Measurements from ENCODE around the gene PTPRA.
"Not testable (repeated sequence)": the region's sequence is repeated elsewhere in the genome, so short reads cannot be mapped to it uniquely, and the experiment has no call there.

PTPRA gene

GRCh38 chr20:3022559-3023490 is 149.5 kb downstream of the PTPRA start:
- Histone ChIP-seq H3K27ac (ENCODE audit: low read depth, low read length) (peak overlapping the region; percentile 60), H3K36me3 (ENCODE audit: control insufficient read depth, insufficient read depth, low read length) (peaks cover 71% of the 10 kb centered on the region)
- not testable (repeated sequence) for H3K27me3 ChIP-seq (ENCODE audit: control insufficient read depth, insufficient read depth, low read length); H3K4me3 ChIP-seq (ENCODE audit: low read depth, low read length); H3K9me3 ChIP-seq (ENCODE audit: control insufficient read depth, insufficient read depth, low read length); H3K4me1 ChIP-seq (ENCODE audit: control insufficient read depth, insufficient read depth, low read length); H3K9ac ChIP-seq (ENCODE audit: low read depth, low read length)

GRCh38 chr20:3027987-3028386 is 154.7 kb downstream of the PTPRA start:
- Histone ChIP-seq H3K36me3 (ENCODE audit: control insufficient read depth, insufficient read depth, low read length) (peaks cover 82% of the 10 kb centered on the region), H3K4me3 (ENCODE audit: low read depth, low read length) (no peak overlapping the region), H3K27ac (ENCODE audit: low read depth, low read length) (no peak overlapping the region), H3K9me3 (ENCODE audit: control insufficient read depth, insufficient read depth, low read length) (no peaks in the 10 kb centered on the region), H3K27me3 (ENCODE audit: control insufficient read depth, insufficient read depth, low read length) (no peaks in the 10 kb centered on the region), H3K9ac (ENCODE audit: low read depth, low read length) (no peak overlapping the region), H3K4me1 (ENCODE audit: control insufficient read depth, insufficient read depth, low read length) (no peaks in the 10 kb centered on the region)

- H3K9me3 ChIP-seq (ENCODE audit: control insufficient read depth, insufficient read depth, low read length): no peaks in the 10 kb centered on the region
- H3K9ac ChIP-seq (ENCODE audit: low read depth, low read length): no peak overlapping the region
- H3K27ac ChIP-seq (ENCODE audit: low read depth, low read length): no peak overlapping the region
- H3K36me3 ChIP-seq (ENCODE audit: control insufficient read depth, insufficient read depth, low read length): peaks cover 79% of the 10 kb centered on the region
- H3K4me3 ChIP-seq (ENCODE audit: low read depth, low read length): no peak overlapping the region
- no peaks in the 10 kb centered on the region for H3K4me1 ChIP-seq (ENCODE audit: control insufficient read depth, insufficient read depth, low read length)
- no peaks in the 10 kb centered on the region for H3K27me3 ChIP-seq (ENCODE audit: control insufficient read depth, insufficient read depth, low read length)
Observed at GRCh38 chr20:3031524-3032147, 158.4 kb downstream of the PTPRA start.

GRCh38 chr20:3032624-3033023 is 159.3 kb downstream of the PTPRA start:
- Histone ChIP-seq H3K4me3 (ENCODE audit: low read depth, low read length) (no peak overlapping the region), H3K27ac (ENCODE audit: low read depth, low read length) (no peak overlapping the region), H3K27me3 (ENCODE audit: control insufficient read depth, insufficient read depth, low read length) (no peaks in the 10 kb centered on the region), H3K9me3 (ENCODE audit: control insufficient read depth, insufficient read depth, low read length) (no peaks in the 10 kb centered on the region), H3K36me3 (ENCODE audit: control insufficient read depth, insufficient read depth, low read length) (peaks cover 79% of the 10 kb centered on the region), H3K9ac (ENCODE audit: low read depth, low read length) (no peak overlapping the region), H3K4me1 (ENCODE audit: control insufficient read depth, insufficient read depth, low read length) (no peaks in the 10 kb centered on the region)

GRCh38 chr20:3037654-3038053 is 164.4 kb downstream of the PTPRA start:
- Histone ChIP-seq H3K27ac (ENCODE audit: low read depth, low read length) (no peak overlapping the region), H3K9me3 (ENCODE audit: control insufficient read depth, insufficient read depth, low read length) (no peaks in the 10 kb centered on the region), H3K36me3 (ENCODE audit: control insufficient read depth, insufficient read depth, low read length) (peaks cover 69% of the 10 kb centered on the region), H3K9ac (ENCODE audit: low read depth, low read length) (no peak overlapping the region), H3K27me3 (ENCODE audit: control insufficient read depth, insufficient read depth, low read length) (no peaks in the 10 kb centered on the region), H3K4me1 (ENCODE audit: control insufficient read depth, insufficient read depth, low read length) (peaks cover 13% of the 10 kb centered on the region), H3K4me3 (ENCODE audit: low read depth, low read length) (no peak overlapping the region)

- Histone ChIP-seq H3K4me3 (ENCODE audit: low read depth, low read length) (no peak overlapping the region), H3K9me3 (ENCODE audit: control insufficient read depth, insufficient read depth, low read length) (no peaks in the 10 kb centered on the region), H3K27ac (ENCODE audit: low read depth, low read length) (no peak overlapping the region), H3K9ac (ENCODE audit: low read depth, low read length) (no peak overlapping the region), H3K27me3 (ENCODE audit: control insufficient read depth, insufficient read depth, low read length) (no peaks in the 10 kb centered on the region), H3K4me1 (ENCODE audit: control insufficient read depth, insufficient read depth, low read length) (peaks cover 16% of the 10 kb centered on the region), H3K36me3 (ENCODE audit: control insufficient read depth, insufficient read depth, low read length) (peaks cover 65% of the 10 kb centered on the region)
Observed at GRCh38 chr20:3038454-3038853, 165.2 kb downstream of the PTPRA start.

- Histone ChIP-seq H3K36me3 (ENCODE audit: control insufficient read depth, insufficient read depth, low read length) (peaks cover 61% of the 10 kb centered on the region), H3K9ac (ENCODE audit: low read depth, low read length) (no peak overlapping the region), H3K27ac (ENCODE audit: low read depth, low read length) (no peak overlapping the region), H3K27me3 (ENCODE audit: control insufficient read depth, insufficient read depth, low read length) (no peaks in the 10 kb centered on the region), H3K4me1 (ENCODE audit: control insufficient read depth, insufficient read depth, low read length) (peaks cover 16% of the 10 kb centered on the region), H3K4me3 (ENCODE audit: low read depth, low read length) (no peak overlapping the region), H3K9me3 (ENCODE audit: control insufficient read depth, insufficient read depth, low read length) (no peaks in the 10 kb centered on the region)
Observed at GRCh38 chr20:3039426-3039825, 166.1 kb downstream of the PTPRA start.

GRCh38 chr20:3040086-3040485 is 166.8 kb downstream of the PTPRA start:
- no peak overlapping the region for H3K4me3 ChIP-seq (ENCODE audit: low read depth, low read length)
- H3K36me3 ChIP-seq (ENCODE audit: control insufficient read depth, insufficient read depth, low read length): peaks cover 55% of the 10 kb centered on the region
- H3K27me3 ChIP-seq (ENCODE audit: control insufficient read depth, insufficient read depth, low read length): no peaks in the 10 kb centered on the region
- no peak overlapping the region for H3K27ac ChIP-seq (ENCODE audit: low read depth, low read length)
- no peaks in the 10 kb centered on the region for H3K9me3 ChIP-seq (ENCODE audit: control insufficient read depth, insufficient read depth, low read length)
- H3K9ac ChIP-seq (ENCODE audit: low read depth, low read length): no peak overlapping the region
- peaks cover 19% of the 10 kb centered on the region for H3K4me1 ChIP-seq (ENCODE audit: control insufficient read depth, insufficient read depth, low read length)

GRCh38 chr20:3041854-3042409 is 168.7 kb downstream of the PTPRA start:
- Histone ChIP-seq H3K27ac (ENCODE audit: low read depth, low read length) (peak overlapping the region; percentile 22), H3K9me3 (ENCODE audit: control insufficient read depth, insufficient read depth, low read length) (no peaks in the 10 kb centered on the region), H3K4me1 (ENCODE audit: control insufficient read depth, insufficient read depth, low read length) (peaks cover 21% of the 10 kb centered on the region), H3K4me3 (ENCODE audit: low read depth, low read length) (peak overlapping the region; percentile 41), H3K9ac (ENCODE audit: low read depth, low read length) (peak overlapping the region; percentile 51), H3K36me3 (ENCODE audit: control insufficient read depth, insufficient read depth, low read length) (peaks cover 36% of the 10 kb centered on the region), H3K27me3 (ENCODE audit: control insufficient read depth, insufficient read depth, low read length) (no peaks in the 10 kb centered on the region)

GRCh38 chr20:3042625-3043024 is 169.3 kb downstream of the PTPRA start:
- Histone ChIP-seq H3K9me3 (ENCODE audit: control insufficient read depth, insufficient read depth, low read length) (no peaks in the 10 kb centered on the region), H3K4me1 (ENCODE audit: control insufficient read depth, insufficient read depth, low read length) (peaks cover 21% of the 10 kb centered on the region), H3K27me3 (ENCODE audit: control insufficient read depth, insufficient read depth, low read length) (no peaks in the 10 kb centered on the region), H3K27ac (ENCODE audit: low read depth, low read length) (no peak overlapping the region), H3K4me3 (ENCODE audit: low read depth, low read length) (0 out of 2 replicates have a peak overlapping the region, but pooled peaks have one; percentile 41), H3K9ac (ENCODE audit: low read depth, low read length) (no peak overlapping the region), H3K36me3 (ENCODE audit: control insufficient read depth, insufficient read depth, low read length) (peaks cover 33% of the 10 kb centered on the region)

- H3K4me1 ChIP-seq (ENCODE audit: control insufficient read depth, insufficient read depth, low read length): peaks cover 21% of the 10 kb centered on the region
- H3K27me3 ChIP-seq (ENCODE audit: control insufficient read depth, insufficient read depth, low read length): no peaks in the 10 kb centered on the region
- 0 out of 2 replicates have a peak within 1 kb of the TSS, but pooled peaks have one; percentile 41 for H3K4me3 ChIP-seq (ENCODE audit: low read depth, low read length)
- no peak within 1 kb of the TSS for H3K27ac ChIP-seq (ENCODE audit: low read depth, low read length)
- peaks cover 33% of the 10 kb centered on the region for H3K36me3 ChIP-seq (ENCODE audit: control insufficient read depth, insufficient read depth, low read length)
- no peaks in the 10 kb centered on the region for H3K9me3 ChIP-seq (ENCODE audit: control insufficient read depth, insufficient read depth, low read length)
- H3K9ac ChIP-seq (ENCODE audit: low read depth, low read length): no peak within 1 kb of the TSS
Observed at GRCh38 chr20:3043322-3043721, 170.0 kb downstream of the PTPRA start, which contains the start of gene GNRH2. GNRH2 (plus strand) TSS chr20:3043622; CDS start chr20:3044415, 793 bp downstream.
